HepG2 (cell line): ENCODE results near the gene RTEL1. TPM values are rescaled to one million over a fixed set of nuclear protein-coding genes. Genes with fewer than 3 reads are reported as not detected.

Source experiments
- AGO2 ChIP-seq: fragments of 200-400 bp; formaldehyde crosslinking; optimal IDR thresholded peaks from 2 replicates; pipeline ENCODE3; 2017; ENCODE audit warnings: mild to moderate bottlenecking, low read depth, low read length, moderate library complexity
- BORCS8-MEF2B ChIP-seq: sonication (generic); formaldehyde crosslinking; IDR thresholded peaks from 2 replicates; pipeline ENCODE4 v1.8.0; 2022; ENCODE audit warnings: mild to moderate bottlenecking, missing genetic modification reagents
- PHF5A ChIP-seq: IDR thresholded peaks from one replicate; pipeline ENCODE4 v1.6.1; 2018; ENCODE audit warnings: low read depth, missing genetic modification reagents; ENCODE audit not compliant: unreplicated experiment
- RELA ChIP-seq: sonication (generic); formaldehyde crosslinking; IDR thresholded peaks from 2 replicates; pipeline ENCODE4 v1.4.0; 2020; ENCODE audit warnings: missing genetic modification reagents
- SATB2 ChIP-seq: sonication (generic); formaldehyde crosslinking; IDR thresholded peaks from 2 replicates; pipeline ENCODE4 v1.5.0; 2020; ENCODE audit warnings: missing genetic modification reagents
- SMAD3 ChIP-seq: sonication (generic); formaldehyde crosslinking; IDR thresholded peaks from 2 replicates; pipeline ENCODE4 v1.4.0; 2020; ENCODE audit warnings: missing genetic modification reagents
- SMAD9 ChIP-seq: sonication (generic); formaldehyde crosslinking; IDR thresholded peaks from 2 replicates; pipeline ENCODE4 v1.5.1; 2020; ENCODE audit warnings: mild to moderate bottlenecking, missing genetic modification reagents
- SP140L ChIP-seq: sonication (generic); formaldehyde crosslinking; IDR thresholded peaks from 2 replicates; pipeline ENCODE4 v1.4.0; 2020; ENCODE audit warnings: missing genetic modification reagents, borderline replicate concordance
- SP2 ChIP-seq: sonication (generic); formaldehyde crosslinking; IDR thresholded peaks from 2 replicates; pipeline ENCODE4 v1.5.1; 2020; ENCODE audit warnings: mild to moderate bottlenecking, missing genetic modification reagents
- ZNF160 ChIP-seq: sonication (generic); formaldehyde crosslinking; IDR thresholded peaks from 2 replicates; pipeline ENCODE4 v1.8.0; 2022; ENCODE audit warnings: mild to moderate bottlenecking, inconsistent platforms, missing genetic modification reagents
- ZNF17 ChIP-seq: sonication (generic); formaldehyde crosslinking; IDR thresholded peaks from 2 replicates; pipeline ENCODE4 v1.5.0; 2020; ENCODE audit warnings: mild to moderate bottlenecking, missing genetic modification reagents
- ZNF18 ChIP-seq: sonication (generic); formaldehyde crosslinking; IDR thresholded peaks from 2 replicates; pipeline ENCODE4 v1.8.0; 2022; ENCODE audit warnings: mild to moderate bottlenecking, missing genetic modification reagents; ENCODE audit not compliant: insufficient replicate concordance
- ZNF180 ChIP-seq: sonication (generic); formaldehyde crosslinking; IDR thresholded peaks from 2 replicates; pipeline ENCODE4 v1.4.0; 2020; ENCODE audit warnings: low read depth, missing genetic modification reagents, borderline replicate concordance
- ZNF230 ChIP-seq: sonication (generic); formaldehyde crosslinking; IDR thresholded peaks from 2 replicates; pipeline ENCODE4 v1.4.0; 2020; ENCODE audit warnings: mild to moderate bottlenecking, missing genetic modification reagents
- ZNF460 ChIP-seq: sonication (generic); formaldehyde crosslinking; IDR thresholded peaks from 2 replicates; pipeline ENCODE4 v1.5.1; 2020; ENCODE audit warnings: missing genetic modification reagents, mild to moderate bottlenecking, borderline replicate concordance
- ZNF646 ChIP-seq: sonication (generic); formaldehyde crosslinking; IDR thresholded peaks from 2 replicates; pipeline ENCODE4 v1.9.0; 2021; ENCODE audit warnings: mild to moderate bottlenecking, missing genetic modification reagents
- ZNF879 ChIP-seq: sonication (generic); formaldehyde crosslinking; IDR thresholded peaks from 2 replicates; pipeline ENCODE4 v1.8.1; 2023; ENCODE audit warnings: missing genetic modification reagents
- polyA plus RNA-seq, 8 experiments: library from polyadenylated mRNA; depleted of rRNA in 3 of 8; stranded (reverse) in 7 of 8; unstranded in 1 of 8; fragments of >200 nt; fragmentation: Illumina TruSeq in 4 of 8; extraction: Trizol in 4 of 8; gene quantifications; 2 replicates each; pipeline versions ENCODE4 v1.2.1 to v1.2.3, GENCODE V29; 2011 to 2016; ENCODE audit warnings: low read depth in 4 of 8, missing spikeins in 1 of 8, mixed read lengths in 1 of 8; ENCODE audit not compliant: insufficient read depth in 1 of 8
- total RNA-seq, 5 experiments: library from RNA; depleted of rRNA; stranded (reverse); fragments of >200 nt; fragmentation: Illumina TruSeq; extraction: Trizol; gene quantifications; 2 replicates each; pipeline ENCODE4 v1.2.3, GENCODE V29; 2016; ENCODE audit warnings: low read depth in 1 of 5
- TF ChIP-seq, protein P1 (sequence below): sonication (generic); formaldehyde crosslinking; IDR thresholded peaks from 2 replicates; pipeline ENCODE4 v1.4.0; 2020; ENCODE audit warnings: missing genetic modification reagents, borderline replicate concordance

Gene RTEL1
- total and polyA plus RNA-seq, 2 of the 13 experiments (the other 11 are each of a cell fraction or from before 2014, with no cell fraction given), result 21.8 to 36.4 TPM

DNA sequence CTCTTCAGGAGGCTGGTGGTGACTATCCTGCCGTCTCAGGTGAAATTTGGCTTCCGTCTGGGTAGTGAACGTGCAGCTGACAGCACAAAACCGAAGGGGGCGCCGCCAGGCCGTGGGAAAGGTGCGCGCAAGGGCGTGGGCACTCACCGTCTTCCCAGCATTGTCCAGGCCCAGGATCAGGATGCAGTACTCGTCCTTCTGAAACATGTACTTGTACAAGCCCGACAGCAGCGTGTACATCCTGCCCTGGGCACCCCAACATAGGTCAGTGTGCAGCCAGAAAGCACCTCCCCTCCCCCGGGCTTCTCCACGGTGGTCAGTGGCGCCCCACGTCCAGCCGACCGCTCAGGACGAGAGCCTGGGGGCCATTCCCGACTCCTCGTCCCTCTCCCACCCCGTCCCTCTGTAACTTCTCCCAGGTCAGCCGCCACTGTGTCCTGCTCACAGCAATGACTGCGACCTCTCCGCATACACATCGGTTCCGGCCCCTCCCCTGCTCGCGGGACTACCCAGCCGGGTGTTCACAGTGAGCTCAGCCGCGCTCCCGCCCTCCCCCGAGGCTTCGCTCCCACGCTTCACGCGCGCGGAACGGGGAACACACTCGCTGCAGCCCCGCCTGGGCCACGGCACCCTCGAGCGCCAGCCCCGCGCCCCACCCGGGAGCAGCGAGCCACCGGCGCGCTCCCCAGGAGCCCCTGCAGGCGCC lies 48.9 kb downstream of the RTEL1 start (continued):
- TF ChIP-seq, protein P1, sequence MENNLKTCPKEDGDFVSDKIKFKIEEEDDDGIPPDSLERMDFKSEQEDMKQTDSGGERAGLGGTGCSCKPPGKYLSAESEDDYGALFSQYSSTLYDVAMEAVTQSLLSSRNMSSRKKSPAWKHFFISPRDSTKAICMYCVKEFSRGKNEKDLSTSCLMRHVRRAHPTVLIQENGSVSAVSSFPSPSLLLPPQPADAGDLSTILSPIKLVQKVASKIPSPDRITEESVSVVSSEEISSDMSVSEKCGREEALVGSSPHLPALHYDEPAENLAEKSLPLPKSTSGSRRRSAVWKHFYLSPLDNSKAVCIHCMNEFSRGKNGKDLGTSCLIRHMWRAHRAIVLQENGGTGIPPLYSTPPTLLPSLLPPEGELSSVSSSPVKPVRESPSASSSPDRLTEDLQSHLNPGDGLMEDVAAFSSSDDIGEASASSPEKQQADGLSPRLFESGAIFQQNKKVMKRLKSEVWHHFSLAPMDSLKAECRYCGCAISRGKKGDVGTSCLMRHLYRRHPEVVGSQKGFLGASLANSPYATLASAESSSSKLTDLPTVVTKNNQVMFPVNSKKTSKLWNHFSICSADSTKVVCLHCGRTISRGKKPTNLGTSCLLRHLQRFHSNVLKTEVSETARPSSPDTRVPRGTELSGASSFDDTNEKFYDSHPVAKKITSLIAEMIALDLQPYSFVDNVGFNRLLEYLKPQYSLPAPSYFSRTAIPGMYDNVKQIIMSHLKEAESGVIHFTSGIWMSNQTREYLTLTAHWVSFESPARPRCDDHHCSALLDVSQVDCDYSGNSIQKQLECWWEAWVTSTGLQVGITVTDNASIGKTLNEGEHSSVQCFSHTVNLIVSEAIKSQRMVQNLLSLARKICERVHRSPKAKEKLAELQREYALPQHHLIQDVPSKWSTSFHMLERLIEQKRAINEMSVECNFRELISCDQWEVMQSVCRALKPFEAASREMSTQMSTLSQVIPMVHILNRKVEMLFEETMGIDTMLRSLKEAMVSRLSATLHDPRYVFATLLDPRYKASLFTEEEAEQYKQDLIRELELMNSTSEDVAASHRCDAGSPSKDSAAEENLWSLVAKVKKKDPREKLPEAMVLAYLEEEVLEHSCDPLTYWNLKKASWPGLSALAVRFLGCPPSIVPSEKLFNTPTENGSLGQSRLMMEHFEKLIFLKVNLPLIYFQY, result peak; percentile 79; the same call in 1 of the 2 replicates
- TF ChIP-seq ZNF180 (0 out of 2 replicates have a peak, but pooled peaks have one; percentile 1), SATB2 (CRISPR knock-in tag) (no peak), BORCS8-MEF2B (CRISPR knock-in tag) (peak; percentile 20; the same call in 1 of the 2 replicates), SP140L (CRISPR knock-in tag) (no peak), SMAD3 (CRISPR knock-in tag) (peak; percentile 69; the same call in 1 of the 2 replicates), ZNF230 (CRISPR knock-in tag) (peak; percentile 6; the same call in 1 of the 2 replicates), PHF5A (CRISPR knock-in tag) (peak; percentile 64), ZNF879 (peak; percentile 83), ZNF646 (CRISPR knock-in tag) (no peak), RELA (CRISPR knock-in tag) (0 out of 2 replicates have a peak, but pooled peaks have one; percentile 13), ZNF18 (no peak), ZNF17 (CRISPR knock-in tag) (no peak), ZNF160 (CRISPR knock-in tag) (no peak), SMAD9 (CRISPR knock-in tag) (0 out of 2 replicates have a peak, but pooled peaks have one; percentile 17), SP2 (no peak; the same call in 1 of the 2 replicates), ZNF460 (peak; percentile 9), AGO2 (peak; percentile 96)
